Caki2 (cell line): ENCODE results near the gene CRCP. TPM values are rescaled to one million over a fixed set of nuclear protein-coding genes. Genes with fewer than 3 reads are reported as not detected.
"Not testable (repeated sequence)": the region's sequence is repeated elsewhere in the genome, so short reads cannot be mapped to it uniquely, and the experiment has no call there.

Experiments used
- DNase-seq: peaks from one replicate; pipeline ENCODE4 v3.0.0-alpha.2; 2015; ENCODE audit warnings: low read depth
- in situ Hi-C: cut with HindIII; loops from 2 replicates; pipeline ENCODE4 v1.10.0; 2016; ENCODE audit warnings: low sequenced_read_pairs, low pct_unique_long_range_greater_than_20kb, mixed read lengths
- total RNA-seq: library from RNA; depleted of rRNA; stranded (reverse); fragments of >200 nt; shearing (Covaris generic); gene quantifications from 2 replicates; pipeline ENCODE4 v1.2.3, GENCODE V29; 2014; ENCODE audit warnings: low replicate concordance

The CRCP gene
- total RNA-seq, 1 experiment from 2014 or later, result 92.3 TPM

GRCh38 chr7:66143876-66144332 is 29.3 kb downstream of the CRCP start:
- in situ Hi-C loops, result no loop called here
- no peak for DNase-seq

DNA sequence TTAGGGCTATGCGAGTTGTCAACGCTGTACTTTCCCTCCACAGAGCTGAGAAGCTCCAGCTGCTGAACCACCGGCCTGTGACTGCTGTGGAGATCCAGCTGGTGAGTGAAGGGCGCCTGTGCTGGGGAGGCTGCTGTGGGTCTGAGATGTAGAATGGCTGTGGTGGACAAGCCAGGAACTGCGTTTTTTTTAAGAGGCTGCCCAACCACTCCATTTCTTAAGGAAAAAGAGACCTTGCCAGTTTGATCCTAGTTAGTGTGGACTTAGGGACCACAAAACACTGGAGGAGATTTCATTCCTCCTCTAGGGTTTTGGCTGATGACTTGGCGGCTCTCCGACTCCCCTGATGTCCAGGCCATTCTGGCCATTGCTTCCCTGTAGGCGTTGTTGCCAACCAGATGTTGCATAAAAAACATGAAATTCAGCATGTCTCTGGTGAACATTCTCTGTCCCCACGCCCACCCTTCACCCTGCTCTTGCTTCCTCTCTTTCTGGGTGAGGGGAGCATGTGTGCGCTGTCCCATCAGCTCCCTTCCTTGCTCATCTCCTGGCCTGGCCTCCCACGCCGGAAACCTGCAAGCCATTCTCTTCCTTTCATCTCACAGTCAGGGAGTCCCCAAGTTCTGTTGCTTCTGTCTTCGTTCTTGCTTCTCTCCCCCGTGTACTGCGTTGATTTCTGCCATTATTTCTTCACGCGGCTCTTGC is 30.9 kb downstream of the CRCP start:
- DNase-seq, result no peak
- in situ Hi-C loops, result no loop called here

GRCh38 chr7:66146701-66147100 is 32.1 kb downstream of the CRCP start:
- in situ Hi-C loops, result no loop called here
- DNase-seq, result no peak

DNA sequence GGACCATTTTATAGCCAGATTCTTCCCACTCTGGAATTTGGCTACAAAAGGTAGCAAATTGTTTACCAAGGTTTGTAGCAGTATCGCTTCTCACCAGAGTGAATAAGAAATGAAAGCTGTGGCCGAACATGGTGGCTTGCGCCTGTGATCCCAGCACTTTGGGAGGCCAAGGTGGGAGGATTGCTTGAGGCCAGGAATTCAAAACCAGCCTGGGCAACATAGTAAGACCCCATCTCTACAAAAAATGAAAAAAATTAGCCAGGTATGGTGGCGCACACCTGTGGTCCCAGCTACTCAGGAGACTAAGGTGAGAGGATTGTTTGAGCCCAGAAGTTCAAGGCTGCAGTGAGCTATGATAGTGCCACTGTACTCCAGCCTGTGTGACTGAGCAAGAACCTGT is 33.0 kb downstream of the CRCP start:
- in situ Hi-C loops, DNase-seq: not testable (repeated sequence)

DNA sequence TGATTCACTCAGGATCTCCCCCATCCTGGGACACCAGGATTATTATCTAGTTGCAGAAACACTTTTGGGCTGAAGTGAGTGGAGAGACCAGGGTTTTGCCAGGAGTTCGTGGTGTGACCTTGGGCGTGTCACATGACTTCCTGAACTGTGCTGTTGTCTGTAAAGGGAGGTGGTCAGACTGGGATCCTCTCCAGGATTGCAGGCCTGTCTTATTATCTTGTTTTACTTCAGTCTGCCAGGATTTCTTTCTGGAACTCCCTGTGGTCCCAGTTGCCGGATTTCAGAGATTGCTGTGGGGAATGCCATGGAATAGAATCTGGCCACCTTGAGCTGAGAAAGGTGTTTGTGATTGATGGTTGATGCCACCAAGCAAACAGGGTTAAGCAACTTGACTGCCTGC is 35.8 kb downstream of the CRCP start:
- no peak for DNase-seq
- in situ Hi-C loops, result no loop called here

GRCh38 chr7:66152371-66153191 is 37.9 kb downstream of the CRCP start:
- in situ Hi-C loops, result no loop called here
- DNase-seq, result no peak

GRCh38 chr7:66153691-66154090 is 39.0 kb downstream of the CRCP start:
- in situ Hi-C loops, result no loop called here
- DNase-seq, result no peak

- peak; percentile 44 for DNase-seq
- in situ Hi-C loops, result not testable (repeated sequence)
These were observed 41.4 kb downstream of the CRCP start for GRCh38 chr7:66156035-66156434.

DNA sequence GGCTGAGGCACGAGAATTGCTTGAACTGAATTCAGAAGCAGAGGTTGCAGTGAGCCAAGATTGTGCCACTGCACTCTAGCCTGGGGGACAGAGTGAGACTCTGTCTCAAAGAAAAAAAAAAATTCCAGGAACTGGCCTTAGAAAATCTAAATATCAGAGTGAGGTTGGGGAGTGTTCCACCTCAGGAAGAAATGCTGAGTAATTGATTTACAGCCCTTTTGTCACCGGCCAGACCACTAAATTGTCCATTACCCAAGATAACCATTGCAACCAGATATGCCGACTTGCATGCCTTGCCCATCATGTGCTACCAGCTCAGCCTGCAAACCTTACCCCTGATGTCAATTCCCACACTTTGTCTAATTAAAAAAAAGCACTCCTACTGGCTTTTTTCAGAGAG is 42.4 kb downstream of the CRCP start:
- in situ Hi-C loops, result no loop called here
- DNase-seq, result peak; percentile 88

- in situ Hi-C loops, result no loop called here
- DNase-seq, result no peak
These were observed 48.0 kb downstream of the CRCP start for GRCh38 chr7:66162622-66163021.

- in situ Hi-C loops, result no loop called here
- DNase-seq, result no peak
These were observed 48.6 kb downstream of the CRCP start for GRCh38 chr7:66163186-66163610.

GRCh38 chr7:66164356-66164755 is 49.7 kb downstream of the CRCP start:
- DNase-seq, result no peak
- in situ Hi-C loops, result no loop called here

DNA sequence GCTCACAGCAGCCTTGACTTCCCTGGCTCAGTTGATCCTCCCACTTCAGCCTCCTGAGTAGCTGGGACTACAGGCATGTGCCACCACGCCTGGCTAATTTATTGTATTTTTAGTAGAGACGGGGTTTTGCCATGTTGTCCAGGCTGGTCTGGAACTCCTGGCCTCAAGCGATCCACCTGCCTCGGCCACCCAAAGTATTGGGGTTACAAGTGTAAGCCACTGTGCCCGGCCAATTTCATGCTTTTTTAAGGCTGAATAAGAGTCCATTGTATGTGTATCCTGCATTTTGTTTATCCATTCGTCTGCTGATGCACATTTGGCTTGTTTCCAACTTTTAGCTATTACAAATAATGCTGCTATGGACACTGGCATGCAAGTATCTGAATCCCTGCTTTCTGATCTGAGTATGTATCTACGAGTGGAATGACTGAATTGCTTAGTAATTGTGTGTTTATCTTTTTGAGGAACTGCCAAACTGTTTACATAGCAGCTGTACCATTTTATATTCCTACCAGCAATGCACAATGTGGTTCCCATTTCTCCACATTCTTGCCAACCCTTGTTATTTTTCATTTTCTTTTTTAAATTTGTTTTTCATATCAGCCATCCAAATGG is 53.2 kb downstream of the CRCP start:
- DNase-seq, result peak; percentile 73

DNA sequence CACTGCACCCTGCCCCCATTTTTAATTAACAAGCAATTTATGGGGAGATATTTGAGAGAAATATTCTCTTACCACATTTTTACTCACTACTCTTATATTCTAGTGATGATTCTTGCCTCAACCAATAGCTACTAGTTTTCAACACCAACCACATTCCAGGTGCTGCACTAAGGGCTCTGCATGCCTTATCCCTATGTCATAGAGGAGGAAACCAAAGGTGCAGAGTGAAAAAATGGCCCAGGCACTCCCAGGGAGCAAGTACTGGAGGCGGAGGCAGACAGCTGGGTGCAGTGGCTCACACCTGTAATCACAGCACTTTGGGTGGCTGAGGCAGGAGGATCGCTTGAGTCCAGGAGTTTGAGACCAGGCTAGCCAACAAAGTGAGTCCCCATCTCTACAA is 55.0 kb downstream of the CRCP start:
- peak; percentile 45 for DNase-seq
- in situ Hi-C loops, result no loop called here

More for the DNA sequence above, 53.2 kb downstream of the CRCP start:
- in situ Hi-C loops, result no loop called here

DNA sequence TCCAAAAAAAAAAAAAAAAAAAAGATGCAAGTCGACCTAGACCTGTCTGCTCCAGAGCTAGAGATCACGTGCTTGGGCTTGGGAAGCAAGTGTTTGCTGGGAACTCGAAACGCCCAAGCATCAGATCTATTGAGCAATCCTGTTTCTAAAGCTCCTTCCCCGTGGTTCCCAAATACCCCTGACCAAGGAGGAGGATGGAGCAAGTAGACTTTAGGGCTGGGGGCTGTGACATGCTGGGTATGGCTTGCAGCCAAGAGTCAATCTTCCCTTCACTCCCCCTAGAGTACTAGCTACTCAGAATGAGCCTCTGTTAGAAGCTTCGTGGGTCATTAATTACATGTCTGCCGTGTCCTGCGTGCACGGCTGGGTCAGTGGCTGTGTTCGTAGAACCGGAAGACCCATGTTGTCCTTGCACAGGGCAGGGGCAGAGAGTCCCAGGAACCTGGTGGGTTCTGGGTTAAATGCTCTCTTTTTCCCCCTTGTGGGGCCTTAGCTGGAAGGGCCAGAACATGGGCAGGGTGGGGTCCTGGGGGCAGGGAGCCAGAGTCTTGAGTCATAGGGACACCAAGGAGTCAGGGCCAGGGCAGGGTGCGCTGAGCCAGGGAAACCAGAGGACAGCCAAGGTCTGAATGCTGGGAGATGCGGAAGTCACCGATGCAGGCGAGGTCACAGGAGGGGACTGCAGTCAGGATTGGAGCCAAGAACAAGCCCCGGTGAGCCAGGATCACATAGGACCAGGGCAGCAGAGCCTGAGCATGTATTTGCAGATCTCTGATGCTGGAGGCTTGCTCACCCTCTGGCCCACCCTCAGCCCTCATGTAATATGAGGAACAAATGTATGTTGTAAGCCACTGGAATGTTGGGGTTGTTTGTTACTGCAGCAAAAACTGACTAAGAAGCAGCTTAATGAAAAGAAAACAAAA is 55.9 kb downstream of the CRCP start:
- in situ Hi-C loops, result no loop called here
- DNase-seq, result peak; percentile 87

DNA sequence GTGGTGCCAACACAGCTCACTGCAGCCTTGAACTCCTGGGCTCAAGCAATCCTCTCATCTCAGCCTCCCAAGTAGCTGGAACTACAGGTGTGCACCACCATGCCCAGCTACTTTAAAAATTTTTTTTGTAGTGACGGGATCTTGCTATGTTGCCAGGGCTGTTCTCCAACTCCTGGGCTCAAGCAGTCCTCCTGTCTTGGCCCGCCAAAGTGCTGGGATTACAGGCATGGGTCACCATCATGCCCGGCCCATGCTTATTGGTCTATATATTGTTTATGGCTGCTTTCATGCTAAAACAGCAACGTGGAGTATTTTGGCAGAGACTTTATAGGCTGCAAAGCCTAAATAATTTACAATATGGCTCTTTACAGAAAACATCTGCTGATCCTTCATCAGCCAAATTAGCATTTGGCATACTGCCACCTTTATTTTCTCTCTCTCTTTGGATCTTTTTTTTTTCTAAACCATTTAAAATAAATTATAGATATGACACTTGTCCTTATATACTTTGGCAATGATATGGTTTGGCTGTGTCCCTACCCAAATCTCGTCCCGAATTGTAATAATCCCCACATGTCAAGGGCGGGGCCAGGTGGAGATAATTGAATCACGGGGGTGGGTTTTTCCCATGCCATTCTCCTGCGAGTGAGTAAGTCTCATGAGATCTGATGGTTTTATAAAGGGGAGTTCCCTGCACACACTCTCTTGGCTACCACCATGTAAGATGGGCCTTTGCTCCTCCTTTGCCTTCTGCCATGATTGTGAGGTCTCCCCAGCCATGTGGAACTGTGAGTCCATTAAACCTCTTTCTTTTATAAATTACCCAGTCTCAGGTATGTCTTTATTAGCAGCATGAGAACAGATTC is 58.1 kb downstream of the CRCP start:
- DNase-seq, in situ Hi-C loops: not testable (repeated sequence)

DNA sequence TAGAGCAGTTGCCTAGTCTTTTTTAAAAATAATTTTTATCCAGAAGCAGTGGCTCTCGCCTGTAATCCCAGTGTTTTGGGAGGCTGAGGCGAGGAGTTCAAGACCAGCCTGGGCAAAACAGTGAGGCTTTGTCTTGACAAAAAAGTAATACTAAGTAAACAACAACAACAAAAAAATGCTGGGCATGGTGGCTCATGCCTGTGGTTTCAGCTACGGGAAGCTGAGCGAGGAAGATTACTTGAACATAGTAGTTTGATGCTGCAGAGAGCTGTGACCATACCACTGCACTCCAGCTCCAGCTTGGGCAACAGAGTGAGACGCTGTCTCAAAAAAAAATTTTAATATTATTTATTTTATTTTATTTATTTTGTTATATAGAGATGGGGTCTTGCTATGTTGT is 59.2 kb downstream of the CRCP start:
- in situ Hi-C loops, result no loop called here
- no peak for DNase-seq
